Activated CD8-positive, alpha-beta T cell treated with anti-CD3 and anti-CD28 coated beads, Interleukin-2, amount 10 ng/mL, durations not matched to agents 7 days and 5 days (primary cell): ENCODE measurements around the gene SLC17A3. TPM values are rescaled to one million over a fixed set of nuclear protein-coding genes. Genes with fewer than 3 reads are reported as not detected.

ENCODE experiments used
- total RNA-seq, 2 experiments: library from RNA; stranded (reverse); gene quantifications; one replicate each; pipeline ENCODE4 v1.2.3, GENCODE V29; 2021

The SLC17A3 gene
- total RNA-seq, 2 experiments from 2014 or later = 0.21 to 0.55 TPM

Other genes starting within 250 kb of the SLC17A3 start
- gene SCGN, start 222.0 kb downstream of the SLC17A3 start, total RNA-seq = not detected
- gene SLC17A4, start 119.5 kb downstream of the SLC17A3 start, total RNA-seq = not detected
- not detected for gene SLC17A1, start 42.2 kb downstream of the SLC17A3 start, total RNA-seq
- not detected for gene SLC17A2, start 56.4 kb upstream of the SLC17A3 start, total RNA-seq
- 10 to 100 TPM; 19.1 to 19.5 TPM for gene TRIM38, start 88.6 kb upstream of the SLC17A3 start, total RNA-seq
- gene HFE, start 213.2 kb upstream of the SLC17A3 start, total RNA-seq = 1 to 10 TPM; 4.3 TPM